ENCODE data around the gene CD1E.
"Not testable (repeated sequence)": the region's sequence is repeated elsewhere in the genome, so short reads cannot be mapped to it uniquely, and the experiment has no call there.

The CD1E gene

DNA sequence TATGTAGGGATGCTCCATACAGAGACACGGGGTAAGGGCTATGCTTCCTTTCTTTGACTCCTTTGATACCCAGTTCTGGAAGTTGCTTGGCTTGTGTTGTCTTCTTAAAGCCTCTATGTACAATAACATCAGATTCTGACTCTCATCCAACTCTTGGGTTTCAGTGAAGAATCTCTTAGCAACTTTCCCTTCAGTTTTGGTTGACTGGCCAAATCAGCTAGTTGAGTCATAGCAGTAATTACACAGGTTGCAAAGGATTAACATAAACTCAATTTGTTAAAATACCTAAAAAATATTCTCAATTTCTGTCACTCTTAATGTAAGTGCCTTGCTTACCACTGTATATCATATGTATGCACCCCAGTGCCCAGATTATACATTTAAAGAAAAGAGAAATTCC, 9.2 kb downstream of the CD1E start:
- DNase-seq (ENCODE audit: low read depth): no peak

DNA sequence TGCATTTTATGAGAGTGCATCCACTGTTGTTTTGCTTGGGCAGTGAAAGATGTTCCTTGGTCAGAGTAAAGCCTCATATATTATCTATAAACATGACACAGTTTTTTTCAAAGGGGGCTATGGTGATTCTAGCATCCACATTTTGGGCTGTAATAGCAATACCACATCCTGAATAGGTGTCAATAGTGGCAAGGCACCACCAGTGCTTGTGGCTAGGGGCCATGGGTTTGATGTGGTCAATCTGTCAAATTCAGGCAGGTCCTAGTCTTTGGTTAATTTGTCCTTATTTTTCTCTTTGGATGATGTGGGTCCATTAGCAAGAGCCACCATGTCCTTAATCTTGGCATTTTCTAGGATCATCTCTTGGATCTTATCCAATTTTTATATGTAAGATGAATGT, 13.1 kb downstream of the CD1E start:
- DNase-seq (ENCODE audit: low read depth): no peak

DNA sequence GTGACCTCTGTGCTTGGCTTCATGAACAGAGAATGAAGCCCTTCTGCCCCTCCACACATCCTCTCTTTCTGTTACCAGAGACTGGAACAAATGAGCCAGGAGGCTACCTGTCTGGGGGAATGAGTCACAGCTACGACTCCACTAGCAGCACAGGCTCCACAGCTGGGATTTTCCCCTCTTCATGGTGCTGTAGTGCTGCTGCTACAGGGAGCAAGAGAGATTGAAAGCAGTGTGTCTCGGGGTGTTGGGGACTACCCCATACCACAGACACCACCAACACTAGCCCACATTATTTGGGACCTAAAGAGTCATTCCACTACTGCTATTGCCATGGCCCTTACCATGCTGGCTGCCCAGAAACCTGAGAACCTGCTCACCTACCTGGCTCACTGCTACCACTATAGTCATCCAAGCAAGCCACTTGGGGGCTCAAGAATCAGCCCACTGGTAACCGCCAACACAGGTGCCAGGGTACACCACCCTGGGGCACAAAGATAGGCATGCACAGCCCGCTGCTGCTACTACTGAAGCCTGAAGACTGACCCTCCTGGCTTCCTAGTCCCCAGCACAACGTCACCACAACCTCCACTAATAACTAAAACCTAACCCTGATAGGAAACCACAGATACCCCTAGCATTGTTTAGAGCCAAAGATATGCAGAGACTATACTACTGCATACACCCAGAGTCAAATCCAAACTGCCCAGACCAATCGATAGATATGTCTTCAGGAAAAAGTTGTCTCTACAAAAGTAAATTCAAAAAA, 17.7 kb downstream of the CD1E start:
- no peak for DNase-seq (ENCODE audit: low read depth)

DNA sequence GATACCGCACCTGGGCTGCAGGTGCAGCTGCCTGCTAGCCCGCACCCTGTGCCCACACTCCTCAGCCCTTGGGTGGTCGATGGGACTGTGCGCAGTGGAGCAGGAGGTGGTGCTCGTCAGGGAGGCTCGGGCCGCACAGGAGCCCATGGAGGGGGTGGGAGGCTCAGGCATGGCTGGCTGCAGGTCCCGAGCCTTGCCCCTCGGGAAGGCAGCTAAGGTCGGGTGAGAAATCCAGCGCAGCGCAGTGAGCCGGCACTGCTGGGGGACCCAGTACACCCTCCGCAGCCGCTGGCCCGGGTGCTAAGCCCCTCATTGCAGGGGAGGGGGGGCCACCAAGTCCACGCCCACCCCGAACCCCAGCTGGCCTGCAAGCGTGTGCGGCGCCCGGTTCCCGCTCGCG, 20.4 kb downstream of the CD1E start:
- not testable (repeated sequence) for DNase-seq (ENCODE audit: low read depth)

DNA sequence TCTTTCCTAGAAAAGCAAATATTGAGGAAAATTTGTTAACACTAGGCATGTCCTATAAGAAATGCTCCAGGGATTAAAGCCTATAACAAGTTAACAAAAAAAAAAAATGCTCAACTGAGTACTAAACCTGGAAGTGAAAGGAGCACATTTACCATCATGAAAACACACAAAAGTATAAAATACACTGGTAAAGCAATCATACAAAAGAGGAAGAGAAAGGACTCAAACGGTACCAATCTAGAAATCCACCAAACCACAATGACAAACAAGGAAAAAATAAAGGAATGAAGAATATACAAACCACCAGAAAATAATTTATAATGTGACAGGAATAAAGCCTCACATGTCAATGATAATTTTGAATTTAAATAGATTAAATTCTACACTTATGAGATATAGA, 21.2 kb downstream of the CD1E start:
- DNase-seq (ENCODE audit: low read depth): no peak

DNA sequence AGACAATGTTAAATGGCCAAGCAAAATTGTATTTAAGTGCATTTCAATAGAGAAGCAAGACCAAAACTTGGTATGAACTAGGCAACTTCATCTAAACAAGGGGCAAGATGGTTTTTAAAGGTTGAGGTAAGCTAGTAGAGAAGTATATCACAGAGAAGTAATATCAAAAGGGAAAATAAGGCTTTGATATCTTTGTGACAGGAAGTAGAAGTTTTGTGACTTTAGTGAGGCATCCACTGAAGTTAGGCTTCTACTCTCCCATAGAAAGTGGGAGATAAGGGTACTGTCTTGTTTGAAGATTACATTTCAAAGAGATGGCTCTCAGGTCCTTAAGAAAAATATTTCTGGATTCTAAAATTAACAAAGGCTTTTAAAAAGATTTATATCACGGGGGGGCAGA, 36.6 kb downstream of the CD1E start:
- no peak for DNase-seq (ENCODE audit: low read depth)

DNA sequence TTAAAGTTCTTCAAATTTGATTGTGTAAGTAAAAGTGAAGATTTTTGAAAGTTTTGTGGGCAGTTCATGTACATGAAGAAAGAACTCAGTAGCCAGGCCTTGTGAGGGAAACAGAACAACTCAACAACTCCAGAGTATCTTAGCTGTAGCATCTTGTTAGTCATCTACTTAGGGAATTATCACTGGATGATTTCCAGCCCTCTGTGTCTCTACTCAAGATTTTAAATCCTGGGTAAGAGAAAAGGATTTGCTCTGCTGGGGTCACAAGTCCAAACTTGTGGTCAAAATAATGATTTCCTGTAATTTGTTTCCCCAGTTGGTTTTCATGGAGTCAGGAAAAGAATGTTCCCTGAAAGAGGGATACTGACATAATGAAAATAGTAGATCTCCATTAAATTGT, 37.4 kb downstream of the CD1E start:
- no peak for DNase-seq (ENCODE audit: low read depth)

DNA sequence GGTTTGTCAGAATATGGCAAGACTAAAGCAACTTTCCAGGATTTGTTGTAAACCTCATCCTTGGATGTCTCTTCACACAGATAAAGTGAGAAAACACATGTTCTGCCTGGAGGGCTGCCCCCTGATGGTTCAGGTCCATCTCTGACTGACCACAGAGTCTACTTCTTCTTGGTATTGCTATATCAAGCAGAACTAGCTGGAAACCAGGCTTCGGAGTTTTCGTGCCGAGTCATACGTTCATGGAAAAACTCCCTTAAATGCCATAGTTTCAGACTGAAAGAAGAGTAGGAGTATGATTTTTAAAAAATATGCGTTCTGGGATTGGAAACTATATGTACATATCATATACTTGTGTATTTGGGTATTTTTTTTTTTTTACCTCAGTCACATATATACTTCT, 39.8 kb downstream of the CD1E start:
- DNase-seq (ENCODE audit: low read depth): no peak

DNA sequence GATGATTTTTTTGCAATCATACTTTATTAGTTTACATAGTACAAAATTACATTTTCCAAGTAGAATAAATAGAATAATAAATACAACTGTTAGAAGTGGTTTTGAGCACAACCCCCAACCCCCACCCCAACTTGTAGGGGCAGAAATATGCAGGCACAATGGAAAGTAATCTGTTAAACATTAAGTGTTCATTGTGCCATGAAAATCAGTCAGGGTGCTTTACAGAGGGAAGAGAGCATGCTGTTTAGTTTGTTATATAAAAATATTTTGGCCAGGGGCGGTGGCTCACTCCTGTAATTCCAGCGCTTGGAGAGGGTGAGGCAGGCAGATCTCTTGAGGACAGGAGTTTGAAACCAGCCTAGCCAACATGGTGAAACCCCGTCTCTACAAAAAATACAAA, 43.0 kb downstream of the CD1E start:
- DNase-seq (ENCODE audit: low read depth): no peak

DNA sequence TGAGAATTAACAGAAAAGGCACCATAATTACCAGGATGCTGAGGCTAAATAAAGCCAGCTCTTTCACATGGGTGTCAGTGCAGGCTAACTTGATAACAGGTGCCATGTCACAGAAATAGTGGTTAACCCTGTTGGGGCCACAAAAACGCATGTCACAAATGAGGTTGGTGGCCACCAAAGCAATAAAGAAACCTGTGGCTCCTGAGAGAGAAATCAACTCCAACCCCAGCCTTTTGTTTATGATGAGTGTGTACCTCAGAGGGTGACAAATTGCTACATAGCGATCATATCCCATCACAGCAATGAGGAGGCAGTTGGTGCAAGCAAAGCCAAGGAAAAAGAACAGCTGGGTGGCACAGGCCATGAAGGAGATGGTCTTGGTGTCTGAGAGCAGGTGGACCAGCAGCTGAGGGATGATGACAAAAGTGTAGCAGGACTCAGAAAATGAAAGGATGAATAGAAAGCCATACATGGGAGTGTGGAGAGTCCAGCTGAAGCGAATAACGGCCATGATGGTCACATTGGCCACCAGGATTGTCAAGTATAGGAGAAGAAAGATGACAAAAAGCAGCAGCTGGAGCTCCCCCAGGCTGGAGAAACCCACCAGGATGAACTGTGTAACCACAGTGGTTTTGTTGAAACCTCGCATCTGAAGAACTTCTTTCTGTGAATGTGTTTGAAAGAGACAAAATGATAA, 45.3 kb downstream of the CD1E start, which contains the start of gene OR10T2:
Gene OR10T2, minus strand, starts transcription at position 649 of the 697 bp plus-strand sequence. Its CDS starts 0 bp downstream, at position 649.
- DNase-seq (ENCODE audit: low read depth): no peak

DNA sequence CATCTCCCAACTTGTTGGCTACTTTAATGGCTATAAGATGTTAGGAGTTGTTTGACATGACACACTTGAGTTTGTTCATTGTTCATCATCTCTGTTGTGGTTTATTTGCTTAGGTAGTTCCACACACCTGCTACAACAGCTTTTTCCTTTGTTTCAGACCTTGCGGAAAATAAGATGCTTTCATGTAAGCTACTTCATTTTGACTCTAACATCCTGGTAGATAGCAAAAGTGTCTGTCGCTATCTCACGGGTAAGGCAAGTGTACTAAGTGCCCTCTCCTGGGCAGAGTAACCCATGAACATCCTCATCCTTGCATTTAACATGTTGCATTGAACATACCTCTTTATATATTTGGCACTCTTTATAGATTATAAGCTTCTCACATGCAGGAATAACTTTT, 47.2 kb downstream of the CD1E start:
- DNase-seq (ENCODE audit: low read depth): no peak

DNA sequence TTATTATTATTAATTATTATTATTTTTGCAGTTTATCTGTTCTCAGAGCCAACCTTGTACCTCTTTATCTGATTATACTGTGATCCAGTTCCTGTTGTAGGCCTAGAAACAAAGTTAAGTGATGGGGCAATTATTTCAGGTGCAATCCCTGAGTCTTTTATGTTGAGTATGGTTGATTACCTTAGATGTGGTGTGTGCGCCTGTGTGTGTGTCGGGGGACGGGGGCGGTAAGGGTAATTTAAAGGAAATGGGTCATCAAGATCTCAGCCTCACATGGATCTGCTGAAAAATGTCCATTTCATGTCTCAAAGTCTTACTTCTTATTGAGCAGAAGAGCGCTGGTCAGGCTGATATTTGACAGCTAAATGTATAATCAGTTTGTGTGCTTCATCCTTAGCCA, 53.4 kb downstream of the CD1E start:
- DNase-seq (ENCODE audit: low read depth): no peak

Data from stimulated activated CD8-positive, alpha-beta memory T cell treated with anti-CD3 and anti-CD28 coated beads, Interleukin-15, amount 100 ng/mL, for 24 hours (primary cell).